B cell (primary cell): Measurements from ENCODE around the gene MICU2. TPM values are rescaled to one million over a fixed set of nuclear protein-coding genes. Genes with fewer than 3 reads are reported as not detected.
"Not testable (repeated sequence)": the region's sequence is repeated elsewhere in the genome, so short reads cannot be mapped to it uniquely, and the experiment has no call there.

Source experiments
- ATAC-seq: fragments of 200-7000 bp; cut with Tn5 transposase; one replicate; pipeline ENCODE4 v1.10.0; 2021; ENCODE audit warnings: low read depth, mild to moderate bottlenecking, moderate number of reproducible peaks, moderate library complexity
- CTCF ChIA-PET: fragments of 350-600 bp; sonication (Branson Sonifier 250); formaldehyde crosslinking; loops from one replicate; lab custom pipeline; 2021; ENCODE audit warnings: antibody characterized with exemption, inconsistent platforms; lab: Charles Lee
- POLR2A ChIA-PET: fragments of 350-600 bp; sonication (Branson Sonifier 250); formaldehyde crosslinking; loops from one replicate; lab custom pipeline; 2021; ENCODE audit warnings: antibody characterized with exemption; lab: Charles Lee
- DNase-seq: peaks from one replicate; pipeline ENCODE4 v3.0.0; 2013
- H2AFZ ChIP-seq: 2 replicates; pipeline ENCODE4 v1.6.1; 2012; ENCODE audit warnings: mild to moderate bottlenecking, low read depth, low read length; ENCODE audit not compliant: insufficient read depth, poor library complexity, severe bottlenecking
- H3K27ac ChIP-seq, 2 donors: 1 replicate in 1 of 2; 2 replicates in 1 of 2; pipeline ENCODE4 v1.5.1; 2012 to 2013; ENCODE audit warnings: low read length in 2 of 2, mild to moderate bottlenecking in 2 of 2, moderate library complexity in 1 of 2
- H3K27me3 ChIP-seq, 4 experiments: fragments of 200-600 bp in 1 of 4; sonication (generic) in 1 of 4; replicated peaks in 1 of 4; 1 replicate in 2 of 4; 2 replicates in 2 of 4; pipeline versions ENCODE4 v1.6.1 to v1.7.0; 2013 to 2016; ENCODE audit warnings: low read length in 3 of 4, mild to moderate bottlenecking in 2 of 4, mixed read lengths in 1 of 4, moderate library complexity in 1 of 4; ENCODE audit not compliant: insufficient read depth in 4 of 4, control insufficient read depth in 3 of 4; ENCODE audit errors: control extremely low read depth in 1 of 4
- H3K36me3 ChIP-seq, 2 experiments: replicated peaks in 1 of 2; 1 replicate in 1 of 2; 2 replicates in 1 of 2; pipeline versions ENCODE4 v1.6.1 to v1.7.1; 2013; ENCODE audit warnings: low read length in 1 of 2; ENCODE audit not compliant: insufficient read depth in 2 of 2, control insufficient read depth in 1 of 2; ENCODE audit errors: control extremely low read depth in 1 of 2, extremely low read depth in 1 of 2
- H3K4me1 ChIP-seq, 2 donors: fragments of 200-600 bp in 1 of 2; sonication (generic) in 1 of 2; 1 replicate in 1 of 2; 2 replicates in 1 of 2; pipeline versions ENCODE4 v1.5.1 to v1.6.1; 2013 to 2017; ENCODE audit warnings: low read length in 2 of 2; ENCODE audit not compliant: control insufficient read depth in 2 of 2, insufficient read depth in 2 of 2
- H3K4me2 ChIP-seq: replicated peaks from 2 replicates; pipeline ENCODE3; 2012; ENCODE audit warnings: mild to moderate bottlenecking, low read depth, low read length; ENCODE audit not compliant: poor library complexity, severe bottlenecking
- H3K4me3 ChIP-seq, 5 experiments: fragments of 200-600 bp in 1 of 5; sonication (generic) in 1 of 5; 1 replicate in 3 of 5; 2 replicates in 2 of 5; pipeline versions ENCODE4 v1.5.1 to v1.7.0; 2011 to 2016; ENCODE audit warnings: low read length in 4 of 5, mild to moderate bottlenecking in 4 of 5, low read depth in 2 of 5, control low read depth in 1 of 5, moderate library complexity in 1 of 5; ENCODE audit not compliant: insufficient read depth in 1 of 5; ENCODE audit errors: control extremely low read depth in 1 of 5, extremely low read depth in 1 of 5
- H3K79me2 ChIP-seq: fragments of 200-600 bp; sonication (generic); one replicate; pipeline ENCODE4 v1.6.0; 2016; ENCODE audit warnings: low read length; ENCODE audit not compliant: control insufficient read depth, insufficient read depth
- H3K9ac ChIP-seq: fragments of 200-600 bp; sonication (generic); 2 replicates; pipeline ENCODE4 v1.6.1; 2017; ENCODE audit warnings: mild to moderate bottlenecking, low read length, moderate library complexity
- H3K9me3 ChIP-seq, 3 donors: one replicate each; pipeline versions ENCODE4 v1.6.1 to v1.7.1; 2013; ENCODE audit warnings: low read length in 2 of 3; ENCODE audit not compliant: control insufficient read depth in 2 of 3, insufficient read depth in 1 of 3; ENCODE audit errors: control extremely low read depth in 1 of 3
- H4K20me1 ChIP-seq: 2 replicates; pipeline ENCODE4 v1.6.0; 2012; ENCODE audit warnings: mild to moderate bottlenecking, low read length; ENCODE audit not compliant: insufficient read depth, control insufficient read depth, poor library complexity, severe bottlenecking
- H3K27ac Mint-ChIP-seq: one replicate; pipeline ENCODE4 v1.8.0; 2021; ENCODE audit warnings: mixed read lengths
- H3K27me3 Mint-ChIP-seq: one replicate; pipeline ENCODE4 v1.8.0; 2021; ENCODE audit warnings: mixed read lengths
- H3K4me1 Mint-ChIP-seq: one replicate; pipeline ENCODE4 v1.8.0; 2021; ENCODE audit warnings: mixed read lengths
- H3K4me3 Mint-ChIP-seq: one replicate; pipeline ENCODE4 v1.8.0; 2021; ENCODE audit warnings: mixed read lengths
- H3K9me3 Mint-ChIP-seq: one replicate; pipeline ENCODE4 v1.8.0; 2022; ENCODE audit warnings: mixed read lengths; ENCODE audit not compliant: insufficient read depth
- CTCF ChIP-seq: fragments of 200-600 bp; IDR thresholded peaks from one replicate; pipeline ENCODE4 v1.8.0; 2022; ENCODE audit warnings: antibody characterized with exemption, mild to moderate bottlenecking
- EZH2 ChIP-seq: IDR thresholded peaks from 2 replicates; pipeline ENCODE4 v1.6.1; 2012; ENCODE audit warnings: borderline replicate concordance, low read depth, mild to moderate bottlenecking, moderate library complexity, low read length; ENCODE audit not compliant: insufficient read depth, poor library complexity, severe bottlenecking
- WGBS: methylation state at CpG from one replicate; pipeline ENCODE4 v1.1.5; 2013; ENCODE audit warnings: missing lambda C conversion rate; ENCODE audit not compliant: insufficient coverage; 5-methylcytosine and 5-hydroxymethylcytosine counted together
- intact Hi-C: fragments of 100-400 bp; cut with micrococcal nuclease; formaldehyde crosslinking; loops from one replicate; pipeline ENCODE4 v1.10.0; 2022
- polyA plus RNA-seq: library from polyadenylated mRNA; depleted of rRNA; stranded (reverse); fragments of >200 nt; gene quantifications from 2 replicates; pipeline ENCODE4 v1.2.3, GENCODE V29; 2012
- total RNA-seq, 2 donors: library from RNA; stranded (reverse); fragments of 120-200 nt in 1 of 2; gene quantifications; 1 replicate in 1 of 2; 2 replicates in 1 of 2; pipeline versions ENCODE4 v1.2.3 to v1.2.4, GENCODE V29; 2013 to 2022

MICU2 gene
- total and polyA plus RNA-seq, 2 donors (not counting 1 experiment from before 2014, with no cell fraction given): 52.2 to 56.7 TPM

DNA sequence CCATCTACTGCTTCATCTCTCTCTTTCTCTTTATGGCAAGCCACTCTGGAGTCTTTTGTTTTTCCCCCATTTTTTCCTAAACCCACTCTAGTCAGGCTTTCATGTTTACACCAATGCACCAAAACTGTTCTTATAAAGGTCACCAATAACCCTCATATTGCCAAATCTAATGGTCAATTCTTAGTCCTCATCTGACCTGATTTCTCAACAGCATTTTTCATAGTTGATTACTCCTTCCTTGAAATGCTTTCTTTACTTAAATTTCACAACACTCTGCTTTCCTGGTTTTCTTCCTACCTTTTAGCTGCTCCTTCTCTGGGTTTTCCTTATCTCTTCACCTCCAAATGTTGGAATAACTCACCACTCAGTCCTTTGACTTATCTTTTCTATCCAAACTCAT lies 47.9 kb downstream of the MICU2 start:
- H2AFZ ChIP-seq: no peak overlapping the region
- Mint-ChIP-seq H3K27me3 (no peaks in the 10 kb centered on the region), H3K4me3 (no peak overlapping the region), H3K9me3 (no peaks in the 10 kb centered on the region), H3K4me1 (peaks cover 9% of the 10 kb centered on the region), H3K27ac (no peak overlapping the region)
- H3K79me2 ChIP-seq: peaks cover 42% of the 10 kb centered on the region
- DNase-seq (no peak), ATAC-seq (no peak)
- TF ChIP-seq CTCF (no peak), EZH2 (no peak)
- no peak overlapping the region for H3K4me3 ChIP-seq
- POLR2A ChIA-PET: no interaction called here
- H3K27me3 ChIP-seq: no peaks in the 10 kb centered on the region
- intact Hi-C loops: no loop called here
- H4K20me1 ChIP-seq: peaks cover 18% of the 10 kb centered on the region
- no peaks in the 10 kb centered on the region for H3K4me1 ChIP-seq
- no peak overlapping the region for H3K9ac ChIP-seq
- H3K27ac ChIP-seq: no peak overlapping the region
- CTCF ChIA-PET: no interaction called here
- no peaks in the 10 kb centered on the region for H3K9me3 ChIP-seq
- peaks cover 5 to 14% of the 10 kb centered on the region in 2 experiments for H3K36me3 ChIP-seq
- no peak overlapping the region for H3K4me2 ChIP-seq

DNA sequence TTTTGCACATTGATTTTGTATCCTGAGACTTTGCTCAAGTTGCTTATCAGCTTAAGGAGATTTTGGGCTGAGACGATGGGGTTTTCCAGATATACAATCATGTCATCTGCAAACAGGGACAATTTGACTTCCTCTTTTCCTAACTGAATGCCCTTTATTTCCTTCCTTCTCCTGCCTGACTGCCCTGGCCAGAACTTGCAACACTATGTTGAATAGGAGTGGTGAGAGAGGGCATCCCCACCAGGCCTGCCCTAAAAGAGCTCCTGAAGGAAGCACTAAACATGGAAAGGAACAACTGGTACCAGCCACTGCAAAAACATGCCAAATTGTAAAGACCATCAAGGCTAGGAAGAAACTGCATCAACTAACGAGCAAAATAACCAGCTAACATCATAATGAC lies 50.7 kb downstream of the MICU2 start:
- H3K9me3 Mint-ChIP-seq, H3K4me3 ChIP-seq, POLR2A ChIA-PET, intact Hi-C loops, H3K4me1 ChIP-seq, H3K27ac Mint-ChIP-seq, H3K9ac ChIP-seq, H3K4me2 ChIP-seq, H3K27me3 Mint-ChIP-seq, H3K27me3 ChIP-seq, H3K27ac ChIP-seq, H3K4me3 Mint-ChIP-seq, CTCF ChIA-PET, H3K9me3 ChIP-seq, ATAC-seq, DNase-seq, H2AFZ ChIP-seq: not testable (repeated sequence)
- H3K4me1 Mint-ChIP-seq: peaks cover 12% of the 10 kb centered on the region
- peaks cover 35% of the 10 kb centered on the region for H3K79me2 ChIP-seq
- no CpG with 5 or more reads among the region's 2 CpGs for WGBS
- peaks cover 2 to 12% of the 10 kb centered on the region in 2 experiments for H3K36me3 ChIP-seq
- H4K20me1 ChIP-seq: peaks cover 18% of the 10 kb centered on the region
